ENCODE measurements around the gene TAF3.

TAF3 gene

GRCh38 chr10:7942316-7942715 is 124.0 kb downstream of the TAF3 start:
- DNase-seq, result no peak

GRCh38 chr10:7942859-7943258 is 124.6 kb downstream of the TAF3 start:
- DNase-seq, result no peak

GRCh38 chr10:7944215-7944480 is 125.8 kb downstream of the TAF3 start:
- no peak for DNase-seq

- DNase-seq, result no peak
Measured at GRCh38 chr10:7944537-7944936, 126.2 kb downstream of the TAF3 start.

GRCh38 chr10:7945034-7945433 is 126.7 kb downstream of the TAF3 start:
- DNase-seq, result no peak

GRCh38 chr10:7945469-7946187 is 127.3 kb downstream of the TAF3 start:
- no peak for DNase-seq

GRCh38 chr10:7948371-7949000 is 130.2 kb downstream of the TAF3 start:
- DNase-seq, result no peak

- no peak for DNase-seq
Measured at GRCh38 chr10:7950981-7951847, 132.9 kb downstream of the TAF3 start.

GRCh38 chr10:7952266-7952665 is 134.0 kb downstream of the TAF3 start:
- DNase-seq, result no peak

- no peak for DNase-seq
Measured at GRCh38 chr10:7953447-7953846, 135.1 kb downstream of the TAF3 start.

- DNase-seq, result no peak
Measured at GRCh38 chr10:7955446-7955845, 137.1 kb downstream of the TAF3 start.

- no peak for DNase-seq
Measured at GRCh38 chr10:7956508-7956907, 138.2 kb downstream of the TAF3 start.

GRCh38 chr10:7957591-7957990 is 139.3 kb downstream of the TAF3 start:
- DNase-seq, result no peak

- DNase-seq, result no peak
Measured at GRCh38 chr10:7958442-7958841, 140.1 kb downstream of the TAF3 start.

- DNase-seq, result no peak
Measured at GRCh38 chr10:7960108-7960507, 141.8 kb downstream of the TAF3 start.

- DNase-seq, result no peak
Measured at GRCh38 chr10:7962592-7962991, 144.3 kb downstream of the TAF3 start.

GRCh38 chr10:7965457-7965856 is 147.2 kb downstream of the TAF3 start:
- no peak for DNase-seq

GRCh38 chr10:7967035-7967434 is 148.7 kb downstream of the TAF3 start:
- no peak for DNase-seq

- no peak for DNase-seq
Measured at GRCh38 chr10:7968510-7969112, 150.3 kb downstream of the TAF3 start.

GRCh38 chr10:7969623-7970022 is 151.3 kb downstream of the TAF3 start:
- no peak for DNase-seq

- no peak for DNase-seq
Measured at GRCh38 chr10:7971949-7972348, 153.6 kb downstream of the TAF3 start.

- DNase-seq, result no peak
Measured at GRCh38 chr10:7972367-7972766, 154.1 kb downstream of the TAF3 start.

GRCh38 chr10:7980196-7980595 is 161.9 kb downstream of the TAF3 start:
- DNase-seq, result no peak

- DNase-seq, result no peak
Measured at GRCh38 chr10:7982727-7983126, 164.4 kb downstream of the TAF3 start.
